ENCODE data around the gene PRKCE.

- TF ChIP-seq POLR2A (IDR thresholded peaks at IDR 0.05) = no peak
- TF ChIP-seq CTCF (IDR thresholded peaks at IDR 0.05) = no peak
Measured at GRCh38 chr2:45902380-45902779, 250.9 kb downstream of the PRKCE start.
